Islet of Langerhans (tissue), 1 donor: ENCODE measurements around the gene TMEM242.

Source experiments
- FAIRE-seq: peaks from one replicate; lab custom pipeline; 2011; peaks lifted over from hg19 to GRCh38; lab: Jason Lieb, UNC

TMEM242 gene

DNA sequence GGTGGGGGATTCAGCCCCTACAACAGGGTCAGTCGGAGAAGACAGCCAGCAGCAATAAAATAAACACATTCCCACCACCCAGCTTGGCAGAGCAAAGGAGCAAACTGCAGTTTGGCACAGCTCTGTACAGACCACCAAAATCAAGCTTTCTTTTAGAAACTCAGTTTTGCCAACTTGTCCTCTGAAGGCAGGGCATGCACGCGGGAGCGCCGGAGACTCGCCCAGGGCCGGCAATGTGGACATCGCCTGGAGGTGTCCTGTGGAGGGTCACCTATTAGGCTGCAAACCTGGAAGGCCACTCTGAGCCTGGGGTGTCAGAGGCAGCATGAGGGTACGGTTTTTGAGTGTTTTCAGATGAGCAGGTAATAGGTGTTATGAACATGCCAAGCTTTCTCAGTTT lies 34.7 kb downstream of the TMEM242 start:
- no peak for FAIRE-seq

DNA sequence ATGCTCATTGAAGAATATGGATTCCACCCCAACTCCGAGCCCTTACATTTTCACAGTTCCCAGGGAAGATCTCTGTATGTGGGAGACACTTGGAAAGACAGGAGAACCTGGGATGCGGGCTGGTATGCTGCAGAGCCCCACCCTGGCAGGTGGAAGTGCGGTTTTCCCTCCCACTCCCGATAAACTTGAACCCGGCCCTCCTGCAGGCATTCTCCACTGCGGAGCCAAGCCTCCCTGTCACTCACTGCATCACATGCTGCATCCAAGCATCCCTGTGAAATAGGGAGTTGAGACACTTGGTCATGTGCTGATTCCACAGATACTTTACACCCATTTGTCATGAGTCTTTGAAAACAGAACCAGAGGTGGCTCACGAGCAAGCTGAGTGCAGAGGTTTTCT lies 35.4 kb downstream of the TMEM242 start:
- no peak for FAIRE-seq

DNA sequence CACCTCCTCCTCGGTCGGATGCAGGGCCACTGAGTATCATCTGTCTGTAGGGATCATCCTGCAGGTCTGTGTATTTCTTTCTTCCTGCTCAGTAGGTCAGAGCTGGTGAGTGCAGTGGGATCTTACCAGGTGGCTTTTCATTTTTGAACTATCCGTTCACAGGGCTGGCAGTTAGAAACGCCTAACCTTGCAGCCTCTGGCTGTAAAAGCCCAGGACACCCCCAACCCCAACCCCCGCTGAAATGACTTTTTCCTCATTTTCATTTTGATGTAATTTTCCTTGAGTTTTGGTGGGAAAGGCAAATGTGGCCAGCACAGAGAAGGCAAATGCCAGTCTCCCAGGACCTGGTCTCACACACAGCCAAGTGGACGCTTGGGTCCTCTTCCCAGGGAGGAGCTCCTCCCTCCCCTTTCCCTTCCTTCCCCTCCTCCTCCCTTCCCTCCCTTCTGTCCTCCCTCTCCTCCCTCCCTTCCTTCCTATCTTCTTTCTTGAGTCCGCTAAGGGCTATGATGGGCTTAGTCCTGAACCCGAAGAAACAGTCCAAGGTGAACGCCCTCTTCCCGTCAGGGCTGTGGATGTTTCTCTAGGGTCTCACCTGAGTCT lies 36.0 kb downstream of the TMEM242 start:
- FAIRE-seq = no peak

DNA sequence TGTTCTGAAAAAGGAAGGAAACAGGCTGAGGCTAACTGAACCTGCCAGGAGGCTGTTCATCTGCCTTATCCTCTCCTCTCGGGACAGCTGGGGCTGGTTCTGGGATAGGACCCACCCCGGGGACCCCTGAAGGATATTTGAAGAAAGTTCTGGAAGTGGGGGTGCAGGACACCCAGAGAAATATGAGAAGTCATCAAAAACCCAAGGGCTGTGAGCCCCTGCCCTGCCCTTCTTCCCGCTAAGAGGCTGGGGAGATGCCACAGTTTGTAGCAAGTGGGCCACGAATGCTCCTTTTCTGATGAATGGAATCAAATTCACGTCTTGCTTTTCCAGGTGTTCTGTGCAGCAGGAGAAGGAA lies 37.9 kb downstream of the TMEM242 start:
- no peak for FAIRE-seq

DNA sequence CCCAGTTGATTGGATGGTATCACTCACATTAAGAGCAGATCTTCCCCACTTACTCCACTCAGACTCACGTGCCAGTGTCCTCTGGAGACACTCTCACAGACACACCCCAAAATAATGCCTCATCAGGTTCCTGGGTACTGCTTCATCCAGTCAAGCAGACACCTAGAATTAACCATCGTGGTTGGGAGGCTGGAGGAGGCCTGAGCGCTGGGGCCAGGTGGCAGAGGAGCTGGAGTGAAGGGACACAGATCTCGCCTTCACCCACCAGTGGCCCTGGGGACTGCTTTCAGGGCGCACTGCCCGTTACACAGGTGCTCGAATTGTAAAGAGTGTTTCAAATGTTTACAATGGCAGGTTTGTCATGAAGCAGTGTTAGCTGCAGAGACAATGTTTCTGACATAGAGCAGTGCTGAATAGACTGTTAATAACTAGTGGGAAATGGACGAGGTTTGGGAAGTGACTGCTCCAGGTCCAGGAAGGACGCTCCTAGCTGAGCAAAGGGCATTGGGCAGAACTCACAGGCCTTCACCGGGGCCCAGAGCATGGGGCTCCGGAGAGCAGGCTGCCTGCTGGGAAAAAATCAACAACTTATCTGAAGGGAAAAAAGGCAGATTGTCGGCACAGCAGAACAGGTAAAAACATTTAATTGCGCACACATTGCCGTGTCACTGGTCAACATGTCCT lies 38.4 kb downstream of the TMEM242 start:
- no peak for FAIRE-seq

DNA sequence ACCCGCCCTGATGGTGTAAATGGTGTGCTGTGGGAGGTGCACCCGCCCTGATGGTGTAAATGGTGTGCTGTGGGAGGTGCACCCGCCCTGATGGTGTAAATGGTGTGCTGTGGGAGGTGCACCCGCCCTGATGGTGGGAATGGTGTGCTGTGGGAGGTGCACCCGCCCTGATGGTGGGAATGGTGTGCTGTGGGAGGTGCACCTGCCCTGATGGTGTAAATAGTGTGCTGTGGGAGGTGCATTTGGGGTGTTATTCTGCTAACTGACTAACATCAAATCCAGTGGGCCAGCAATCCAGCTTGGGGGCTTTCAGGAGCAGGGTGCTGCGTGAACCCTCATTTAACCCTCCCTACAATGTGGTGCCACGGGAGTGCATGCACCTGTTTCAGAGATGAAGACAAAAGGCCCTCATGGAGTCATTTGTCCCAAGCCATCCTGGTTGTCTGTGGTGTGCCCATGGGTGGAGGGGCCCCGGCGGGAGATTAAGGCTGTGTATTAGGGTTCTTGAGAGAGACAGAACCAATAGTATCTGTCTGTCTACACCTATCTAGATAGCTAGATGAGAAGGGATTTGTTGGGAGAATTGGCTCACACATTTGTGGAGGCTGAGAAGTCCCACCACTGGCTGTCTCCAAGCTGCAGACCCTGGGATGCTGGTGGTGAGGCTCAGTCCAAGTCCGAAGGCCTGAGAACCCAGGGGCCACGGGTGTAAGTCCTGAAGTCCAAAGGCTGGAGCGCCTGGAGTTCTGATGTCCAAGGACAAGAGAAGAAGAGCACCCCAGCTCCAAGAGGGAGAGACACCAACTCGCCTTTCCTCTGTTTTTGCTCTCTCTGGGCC lies 39.2 kb downstream of the TMEM242 start:
- no peak for FAIRE-seq

DNA sequence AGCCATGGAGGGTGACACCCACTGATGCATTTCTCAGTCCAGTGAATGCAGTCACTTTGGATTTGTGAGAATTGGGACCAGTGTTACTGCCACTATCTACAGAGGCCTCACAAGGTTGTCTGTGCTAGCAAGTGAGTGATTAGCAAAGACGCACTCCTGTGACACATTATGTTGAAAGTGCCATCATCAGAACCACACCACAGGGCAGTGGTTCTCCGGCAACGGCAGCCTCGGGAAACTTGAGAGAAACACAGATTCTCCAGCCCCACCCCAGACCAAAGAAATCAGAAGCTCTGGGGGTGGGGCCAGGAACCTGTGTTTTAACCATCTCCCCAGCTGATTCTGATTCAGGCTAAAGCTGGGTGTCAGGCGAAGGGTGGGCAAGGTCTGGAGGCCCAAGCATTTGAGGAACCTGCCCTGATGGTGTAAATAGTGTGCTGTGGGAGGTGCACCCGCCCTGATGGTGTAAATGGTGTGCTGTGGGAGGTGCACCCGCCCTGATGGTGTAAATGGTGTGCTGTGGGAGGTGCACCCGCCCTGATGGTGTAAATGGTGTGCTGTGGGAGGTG lies 39.9 kb downstream of the TMEM242 start:
- no peak for FAIRE-seq

DNA sequence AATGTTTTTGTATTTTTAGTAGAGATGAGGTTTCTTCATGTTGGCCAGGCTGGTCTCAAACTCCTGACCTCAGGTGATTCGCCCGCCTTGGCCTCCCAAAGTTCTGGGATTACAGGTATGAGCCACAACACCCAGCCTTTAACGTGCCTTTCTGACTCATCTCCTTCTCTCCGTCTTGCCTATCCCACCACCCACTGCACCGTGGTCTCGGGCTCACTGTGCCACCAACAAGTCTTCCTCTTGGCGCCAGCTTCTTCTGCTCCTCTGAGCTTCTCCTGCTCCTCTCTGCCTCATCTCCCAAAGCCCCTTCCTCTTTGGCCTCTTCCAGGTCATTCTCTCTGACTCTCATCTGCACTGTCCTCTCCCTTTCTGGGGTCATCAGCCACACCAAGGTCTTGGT lies 41.0 kb downstream of the TMEM242 start:
- FAIRE-seq = no peak

DNA sequence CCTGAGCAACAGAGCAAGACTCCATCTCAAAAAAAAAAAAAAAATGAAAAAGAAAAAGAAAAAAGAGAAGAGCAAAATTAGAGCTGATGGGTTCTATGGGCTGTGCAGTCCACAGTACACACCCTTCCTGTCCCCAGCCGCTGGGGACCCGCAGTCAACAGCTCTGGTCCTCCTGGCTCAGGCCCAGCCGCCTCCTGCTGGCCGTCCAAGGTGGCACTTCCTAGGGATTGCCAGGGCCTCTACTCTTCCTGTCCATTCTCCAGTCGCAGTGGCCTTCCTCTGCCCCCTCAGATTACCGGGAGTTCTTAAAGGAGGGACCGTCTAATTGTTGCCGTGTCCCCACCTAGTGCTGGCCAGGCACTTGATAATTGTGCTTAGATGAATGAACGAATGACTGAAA lies 41.7 kb downstream of the TMEM242 start:
- no peak for FAIRE-seq

DNA sequence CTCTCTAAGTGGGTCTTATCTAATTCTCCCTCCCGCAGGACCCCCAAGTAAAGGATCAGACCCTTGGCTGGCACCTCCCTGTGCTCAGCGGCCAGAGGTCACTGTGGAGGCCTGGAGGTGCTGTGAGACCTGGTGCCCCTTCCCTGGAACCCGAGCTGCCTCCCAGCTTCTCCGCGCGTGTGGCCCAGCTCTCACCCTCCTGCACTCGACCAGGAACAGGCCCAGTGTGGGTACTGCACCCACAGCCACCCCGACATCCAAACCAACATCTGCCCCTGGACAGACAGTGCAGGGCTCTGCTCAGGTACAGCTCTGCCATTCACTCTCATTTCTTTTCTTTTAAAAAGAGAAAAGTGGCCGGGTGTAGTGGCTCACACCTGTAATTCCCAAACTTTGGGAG lies 42.4 kb downstream of the TMEM242 start:
- FAIRE-seq = no peak

DNA sequence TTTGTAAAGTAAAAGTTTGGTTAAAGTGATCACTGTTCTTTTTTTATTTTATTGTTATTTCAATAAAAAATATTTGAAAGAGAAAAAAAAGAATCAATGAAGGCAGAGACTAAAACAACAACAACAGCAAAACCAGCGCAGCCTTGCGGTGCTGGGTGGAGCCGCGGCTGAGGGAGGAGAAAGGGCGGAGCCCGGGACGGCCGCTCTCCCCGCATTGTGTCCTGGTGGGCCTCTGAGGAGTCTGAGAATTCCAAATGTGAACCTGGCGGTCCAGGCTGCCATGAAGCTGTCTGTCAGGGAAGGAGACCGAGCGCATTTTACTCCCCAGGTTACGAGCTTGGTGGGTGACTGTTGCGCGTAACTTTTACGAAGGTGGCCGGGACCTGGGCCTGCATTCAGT lies 43.2 kb downstream of the TMEM242 start:
- FAIRE-seq = no peak

DNA sequence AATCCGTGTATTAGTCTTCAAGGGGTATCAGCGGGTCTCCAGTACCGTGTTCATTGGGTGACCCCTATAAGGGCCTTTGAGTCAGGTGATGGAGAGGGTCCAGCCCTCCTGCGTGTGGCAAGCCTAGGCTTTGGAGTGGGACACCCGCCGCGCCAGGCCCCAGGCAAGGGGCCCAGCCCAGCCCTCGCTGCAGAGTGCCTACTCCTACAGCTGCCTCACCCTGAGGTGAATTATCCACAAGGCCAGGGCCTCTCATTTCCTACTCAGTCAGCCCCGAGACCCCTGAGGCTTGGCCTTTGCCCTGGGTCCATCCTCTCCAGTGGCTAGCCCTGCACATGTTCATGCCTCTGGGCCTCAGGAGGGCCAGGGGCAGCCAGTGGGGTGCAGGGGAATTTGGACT lies 45.1 kb downstream of the TMEM242 start:
- FAIRE-seq = no peak

DNA sequence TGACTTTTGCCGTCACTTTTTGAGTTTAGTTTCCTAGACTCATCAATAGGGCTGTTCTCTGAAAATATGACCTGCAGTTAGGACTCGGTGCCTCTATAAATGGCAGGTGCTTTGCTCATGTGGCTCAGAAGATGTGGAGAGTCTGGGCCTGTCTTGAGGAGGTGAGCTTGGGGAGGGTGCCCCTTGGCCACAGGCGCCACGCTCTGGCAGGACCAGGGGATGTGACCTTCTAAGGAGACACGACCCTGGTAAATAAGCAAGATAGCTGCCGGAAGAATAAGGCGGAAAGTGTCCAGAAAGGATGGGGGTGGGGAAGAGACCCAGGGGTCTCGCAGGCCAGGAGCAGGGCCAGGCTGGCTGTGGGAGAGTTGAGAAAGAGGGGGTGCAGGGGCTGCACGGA lies 46.6 kb downstream of the TMEM242 start:
- FAIRE-seq = no peak

DNA sequence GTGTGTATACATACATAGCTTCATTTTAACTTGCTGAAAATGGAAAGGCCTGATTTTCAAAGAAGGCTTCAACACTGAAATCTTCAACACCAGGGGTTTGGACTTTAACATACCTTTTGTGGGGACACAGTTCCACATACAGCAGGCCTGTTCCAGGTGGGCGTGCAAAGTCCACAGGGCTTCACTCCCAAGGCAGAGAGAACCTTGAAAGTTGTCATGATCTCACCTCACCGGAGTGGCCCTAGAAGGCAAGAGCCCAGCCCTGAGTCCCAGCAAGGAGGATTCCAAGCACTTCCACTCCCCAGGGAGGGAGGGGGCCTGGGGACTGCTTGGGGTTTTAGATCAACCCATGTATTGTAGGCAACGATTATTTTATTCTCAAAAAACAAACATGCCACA lies 47.2 kb downstream of the TMEM242 start:
- no peak for FAIRE-seq

DNA sequence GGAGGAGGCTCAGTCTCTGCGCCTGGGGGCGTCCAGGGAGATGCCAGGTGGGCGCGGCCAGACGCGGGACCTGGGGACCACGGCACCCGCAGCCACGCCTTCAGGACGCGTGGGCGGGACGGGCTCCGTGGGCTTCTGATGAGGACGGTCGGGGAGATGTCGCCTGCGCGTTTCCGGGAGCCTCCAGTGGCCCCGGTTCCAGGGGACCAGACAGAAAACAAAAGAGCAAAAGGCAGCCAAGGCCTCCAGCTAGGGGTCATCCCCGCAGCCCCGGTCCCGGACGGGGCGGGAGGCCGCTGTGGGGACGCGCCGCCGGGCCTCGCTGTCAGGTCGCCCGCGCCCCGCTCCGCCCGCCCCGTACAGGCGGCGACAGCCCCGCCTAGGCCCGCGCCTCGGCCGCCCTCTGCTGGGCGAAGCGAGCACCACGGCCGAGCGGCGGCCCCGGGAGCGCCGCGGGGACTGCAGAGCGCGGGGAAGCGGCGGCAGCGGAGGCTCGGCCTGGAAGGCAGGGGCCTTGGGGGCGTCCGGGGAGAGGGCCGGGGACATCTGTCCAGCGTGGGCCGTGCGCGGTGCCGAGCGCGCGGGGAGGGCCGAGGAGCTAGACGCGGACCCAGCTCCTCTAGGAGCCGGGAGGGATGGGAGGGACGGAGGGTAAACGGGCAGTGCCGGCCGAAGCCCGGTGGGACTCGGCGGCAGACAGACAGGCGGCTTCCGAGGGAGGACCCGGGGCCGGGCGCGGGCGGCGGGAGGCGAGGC lies 48.7 kb downstream of the TMEM242 start:
- FAIRE-seq = no peak

DNA sequence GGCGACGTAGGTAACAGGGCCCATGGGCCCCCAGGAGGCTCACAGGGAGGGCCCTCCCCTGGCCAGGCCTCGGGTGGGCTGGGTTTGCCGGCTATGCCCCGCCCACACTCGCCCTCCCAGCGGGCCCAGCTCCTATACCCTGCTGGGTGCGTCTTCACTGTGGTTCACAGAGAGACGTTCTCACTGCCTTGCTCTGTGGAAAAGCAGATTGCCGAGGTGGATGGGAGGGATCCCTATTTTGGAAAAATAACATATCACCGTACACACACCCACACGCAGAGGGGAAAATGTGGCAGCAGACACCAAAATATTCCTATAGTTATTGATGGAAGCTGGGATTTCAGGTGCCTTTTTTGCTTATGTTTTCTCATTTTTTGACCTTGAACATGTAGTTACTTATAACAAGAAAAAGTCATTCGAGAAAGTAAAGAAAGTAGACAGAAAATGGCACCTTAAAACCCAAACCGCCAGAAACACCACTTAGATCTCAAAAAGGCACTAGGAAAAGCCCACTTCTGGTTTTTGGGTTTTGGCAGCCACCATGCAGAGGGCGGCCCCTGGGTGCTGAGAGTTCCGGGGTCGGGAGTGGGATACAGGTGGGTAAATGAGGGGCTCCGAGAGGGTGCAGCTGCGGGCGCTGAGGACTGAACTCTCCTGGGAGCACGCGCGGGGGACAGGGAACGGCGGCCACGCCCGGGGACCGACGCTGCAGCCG lies 49.4 kb downstream of the TMEM242 start:
- FAIRE-seq = no peak

DNA sequence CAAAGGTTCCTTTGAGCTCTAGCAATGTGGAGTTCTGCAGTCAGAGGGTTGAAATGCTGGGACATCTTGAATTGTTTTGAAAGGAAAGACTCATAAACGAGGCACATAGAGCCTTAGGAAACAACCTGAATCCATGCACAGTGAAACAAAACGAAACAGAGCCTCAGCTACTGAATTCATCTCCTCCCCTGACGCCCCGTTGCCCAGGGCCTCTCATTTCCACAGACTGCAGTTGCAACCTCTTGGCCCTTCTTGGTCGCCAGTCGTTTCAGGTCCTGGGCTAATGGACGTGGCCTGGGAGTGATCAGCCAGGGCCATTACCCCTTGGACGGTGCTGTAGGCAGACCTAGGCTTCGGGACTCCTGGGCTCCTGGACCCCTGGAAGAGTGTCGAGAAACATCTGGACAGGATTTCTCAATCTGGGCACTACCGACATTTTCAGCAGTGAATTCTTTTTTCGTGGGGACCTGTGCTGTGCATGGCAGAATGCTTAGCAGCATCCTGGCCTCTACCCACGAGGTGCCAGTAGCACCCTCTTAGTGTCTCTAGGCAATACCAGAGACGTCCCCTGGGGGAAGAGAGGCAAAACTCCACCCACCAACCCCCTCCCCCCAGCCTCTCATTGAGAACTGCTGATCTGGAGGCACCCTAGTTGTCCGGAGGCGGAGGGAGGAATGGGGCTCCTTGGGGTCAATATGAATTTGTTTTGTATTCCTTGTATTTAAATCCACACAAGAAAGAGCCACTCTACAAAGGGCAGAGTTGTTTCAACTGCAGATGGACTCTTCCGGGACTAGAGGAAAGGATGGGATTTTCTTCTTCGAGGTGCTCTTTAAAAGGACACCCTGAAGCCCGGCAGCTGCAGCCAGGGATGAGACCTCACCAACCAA lies 50.2 kb downstream of the TMEM242 start:
- no peak for FAIRE-seq

DNA sequence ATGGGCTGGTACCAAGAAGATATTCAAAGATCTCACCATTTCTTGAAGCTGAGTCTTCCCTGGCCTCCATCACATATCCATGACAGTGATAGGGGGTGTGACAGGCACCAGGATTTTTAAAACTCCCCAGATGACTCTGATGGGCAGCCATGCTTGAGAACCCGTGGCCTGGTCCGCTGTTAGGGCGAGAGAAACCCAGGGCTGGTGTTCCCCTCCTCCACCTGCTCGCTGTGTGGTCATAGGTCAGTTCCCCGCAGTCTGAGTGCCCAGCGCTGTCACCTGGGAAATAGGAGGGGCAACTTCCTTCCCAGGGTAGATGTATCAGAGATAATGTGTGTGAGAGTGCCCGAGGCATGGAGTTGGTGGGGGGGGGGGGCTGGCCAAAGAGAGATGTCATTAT lies 50.9 kb downstream of the TMEM242 start:
- no peak for FAIRE-seq

DNA sequence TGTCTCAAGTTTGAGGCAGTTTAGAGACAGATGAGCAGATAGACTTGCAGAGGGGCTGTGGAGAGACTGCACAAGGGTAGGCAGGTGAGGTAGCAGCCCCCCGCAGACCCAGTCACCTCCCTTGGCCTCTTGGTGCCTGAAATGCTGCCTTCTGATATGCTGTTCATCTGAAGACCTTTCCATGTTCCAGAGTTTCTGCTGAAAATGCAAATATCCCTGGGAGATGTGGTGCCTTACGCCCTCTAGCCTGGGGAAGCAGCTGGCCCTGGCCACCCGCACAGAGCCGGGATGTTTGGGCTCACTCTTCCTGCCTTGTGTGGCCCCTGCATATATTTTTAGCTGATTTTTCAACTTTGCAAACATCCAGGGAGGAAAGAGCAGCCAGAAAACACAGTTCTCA lies 51.4 kb downstream of the TMEM242 start:
- no peak for FAIRE-seq

DNA sequence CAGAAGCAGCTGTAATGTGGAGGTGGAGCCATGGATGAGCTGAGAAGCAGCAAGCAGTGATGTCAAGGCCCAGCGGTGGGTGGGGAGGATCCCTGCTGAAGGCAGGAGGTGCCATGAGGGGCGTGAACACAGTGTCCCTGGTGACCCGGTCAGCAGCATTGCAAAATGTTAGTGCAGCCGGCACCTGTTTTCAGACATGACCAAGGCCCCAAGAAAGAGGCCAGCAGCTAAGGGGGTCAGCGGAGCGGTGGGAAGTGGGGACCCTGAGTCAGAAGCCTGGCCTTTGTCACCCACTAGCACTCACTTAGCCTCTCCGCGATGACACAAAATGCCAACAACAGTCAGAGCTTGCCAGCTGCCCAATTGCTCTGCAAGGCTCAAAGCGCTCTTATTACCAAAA lies 51.9 kb downstream of the TMEM242 start:
- no peak for FAIRE-seq

DNA sequence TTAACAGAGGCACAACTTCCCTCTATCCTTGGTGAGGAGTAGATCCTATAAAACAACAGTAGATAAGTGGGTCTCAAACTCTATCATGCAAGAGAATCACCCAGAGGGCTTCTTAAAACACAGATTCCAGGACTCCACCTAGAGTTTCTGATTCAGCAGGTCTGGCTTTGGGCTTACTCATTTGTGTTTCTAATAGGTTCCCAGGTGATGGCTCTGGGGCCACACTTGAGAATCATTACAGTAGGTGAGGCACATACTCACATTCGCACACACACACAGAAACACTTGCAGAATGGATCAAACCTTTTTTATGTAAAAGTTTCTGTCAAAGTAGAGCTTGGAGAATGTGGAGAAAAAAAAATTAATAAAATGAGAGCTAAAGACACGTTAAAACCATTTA lies 52.4 kb downstream of the TMEM242 start:
- no peak for FAIRE-seq
